ENCODE results near the gene TRIM3. TPM values are rescaled to one million over a fixed set of nuclear protein-coding genes. Genes with fewer than 3 reads are reported as not detected.

TRIM3 gene
- total RNA-seq, 1 experiment from 2014 or later: 23.7 TPM

DNA sequence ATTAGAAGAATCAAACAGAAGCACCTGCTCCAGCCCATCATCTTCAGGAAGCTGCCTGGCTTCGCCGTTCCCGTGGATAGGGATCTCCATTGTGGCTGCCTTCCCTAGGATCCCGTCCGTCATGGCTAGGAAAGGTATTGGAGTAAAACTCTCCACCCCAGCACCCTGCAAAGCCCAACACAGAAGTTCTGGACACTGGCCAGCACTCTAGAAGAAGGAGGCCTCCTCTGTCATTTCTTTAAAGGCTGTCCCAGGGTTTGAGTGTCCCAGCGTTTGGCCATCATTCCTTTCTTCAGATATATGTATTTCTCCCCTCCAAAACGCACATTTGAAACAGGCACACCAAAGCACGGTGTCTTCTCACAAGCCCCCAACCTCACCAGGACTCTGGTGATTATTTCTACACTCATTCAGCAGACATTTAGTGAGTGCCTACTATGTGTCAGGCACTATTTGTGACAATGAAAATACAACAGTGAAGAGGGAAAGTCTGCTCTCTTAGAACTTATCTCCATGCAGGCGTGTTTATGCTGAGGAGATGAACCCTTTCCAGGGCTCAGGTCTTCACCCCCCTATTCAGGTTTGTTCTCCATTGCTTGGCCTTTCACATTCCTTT lies 6.7 kb upstream of the TRIM3 start:
- no peak for DNase-seq (ENCODE audit: low read depth)

DNA sequence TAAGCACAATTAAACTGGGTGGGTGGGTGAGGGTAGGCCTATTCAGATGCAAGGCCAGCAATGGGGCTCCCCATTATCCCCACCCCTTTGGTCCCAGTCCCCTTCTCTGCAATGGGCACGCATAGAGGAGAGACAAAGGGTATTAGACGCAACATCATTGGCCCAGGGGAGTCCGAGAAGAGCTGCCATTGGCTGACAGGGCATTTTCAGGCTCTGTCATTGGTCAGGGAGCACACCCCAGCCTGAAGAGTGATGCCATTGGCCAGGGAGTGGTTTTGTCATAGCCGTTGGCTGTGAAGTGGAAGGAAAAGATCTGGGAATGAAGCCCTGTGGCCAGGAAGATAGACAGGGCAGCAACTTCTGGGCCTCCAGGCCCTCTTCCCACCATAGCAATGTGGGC lies 2.8 kb upstream of the TRIM3 start:
- no peak for DNase-seq (ENCODE audit: low read depth)

DNA sequence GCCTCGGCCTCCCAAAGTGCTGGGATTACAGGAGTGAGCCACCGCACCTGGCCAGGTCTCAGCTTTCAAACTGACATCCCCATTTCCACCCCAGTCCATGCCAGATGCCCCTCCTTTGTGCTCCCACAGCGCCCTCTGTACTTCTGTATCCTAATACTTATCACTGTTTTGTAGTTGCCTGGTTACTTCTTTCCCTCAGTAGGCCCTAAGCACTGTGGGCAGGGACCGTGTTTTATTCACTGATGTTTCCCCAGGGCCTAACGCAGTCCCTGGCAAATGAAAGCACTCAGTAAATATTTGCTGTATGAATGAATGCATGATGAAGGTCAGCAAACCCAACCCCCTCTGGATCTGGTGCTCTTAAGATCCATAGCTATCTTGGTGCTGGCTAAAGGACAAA lies 2.2 kb upstream of the TRIM3 start:
- no peak for DNase-seq (ENCODE audit: low read depth)

DNA sequence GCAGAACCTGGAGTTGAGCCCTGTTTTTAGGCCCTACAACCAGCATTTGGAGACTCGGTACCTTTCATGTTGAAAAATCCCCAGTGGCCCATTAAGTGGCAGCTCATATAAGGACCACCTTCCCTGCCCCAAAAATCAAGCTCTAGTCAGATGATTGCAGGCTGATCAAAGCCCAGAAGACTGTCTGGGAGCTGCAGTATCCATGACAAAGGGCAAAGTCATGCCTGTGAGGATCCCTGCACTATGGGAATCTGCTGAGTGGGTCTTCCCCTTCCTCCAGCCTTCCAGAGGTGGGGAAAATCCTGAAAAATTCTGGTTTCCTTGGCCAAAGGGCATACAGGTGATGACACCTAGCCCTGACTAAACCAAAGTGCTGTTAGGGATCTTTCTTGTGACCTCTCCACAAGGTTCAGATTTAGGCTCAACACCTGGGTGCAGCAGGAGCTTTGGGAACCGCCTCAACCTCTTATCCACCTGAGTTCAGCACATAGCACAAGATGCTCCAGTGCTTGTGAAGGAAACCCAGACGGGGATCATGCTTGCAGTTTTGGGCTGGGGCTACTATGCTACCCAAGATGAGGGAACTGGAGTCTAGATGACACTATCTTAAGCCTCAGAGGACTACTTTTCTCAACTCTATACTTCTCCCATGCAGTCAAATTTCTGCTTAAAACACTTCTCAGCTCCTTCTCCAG lies 1.2 kb upstream of the TRIM3 start:
- DNase-seq (ENCODE audit: low read depth): no peak

DNA sequence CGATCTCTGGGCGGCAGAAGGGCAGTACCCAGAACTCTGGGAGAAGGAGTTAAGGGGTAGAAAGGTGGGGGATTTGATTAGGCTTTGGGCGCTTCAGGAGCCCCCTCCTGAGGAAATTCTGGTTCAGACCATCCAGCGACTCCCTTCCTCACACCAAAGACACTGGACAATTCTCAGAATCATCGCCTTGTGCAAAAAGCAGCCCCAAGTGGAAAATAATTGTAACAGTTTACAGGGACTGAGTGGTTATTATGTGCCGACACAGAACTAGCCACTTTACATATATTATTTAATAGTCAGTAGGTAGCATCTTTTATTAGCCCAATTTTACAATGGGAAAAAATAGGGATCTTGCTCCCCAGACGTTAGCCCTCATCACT lies 662 bp upstream of the TRIM3 start:
- no peak for DNase-seq (ENCODE audit: low read depth)

DNA sequence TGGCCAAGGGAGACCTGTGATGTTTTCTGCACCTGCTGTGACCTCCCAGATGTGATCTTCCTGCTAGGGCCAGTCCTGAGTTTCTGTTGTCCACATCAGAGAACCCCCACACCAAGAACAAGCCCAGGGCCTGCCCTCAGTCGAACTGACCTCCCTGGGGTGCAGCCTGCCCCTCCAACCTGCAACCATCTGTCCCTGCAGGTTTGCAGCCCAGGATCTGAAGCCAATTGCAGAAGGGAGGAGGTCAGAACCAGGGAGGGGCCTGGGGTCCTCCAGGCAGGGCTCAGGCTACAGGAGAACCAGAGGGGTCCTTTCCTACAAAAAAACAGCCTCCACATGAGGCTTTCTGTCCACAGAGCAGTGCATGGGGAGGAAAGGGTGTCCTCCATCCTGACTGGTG lies 807 bp downstream of the TRIM3 start:
- no peak for DNase-seq (ENCODE audit: low read depth)

DNA sequence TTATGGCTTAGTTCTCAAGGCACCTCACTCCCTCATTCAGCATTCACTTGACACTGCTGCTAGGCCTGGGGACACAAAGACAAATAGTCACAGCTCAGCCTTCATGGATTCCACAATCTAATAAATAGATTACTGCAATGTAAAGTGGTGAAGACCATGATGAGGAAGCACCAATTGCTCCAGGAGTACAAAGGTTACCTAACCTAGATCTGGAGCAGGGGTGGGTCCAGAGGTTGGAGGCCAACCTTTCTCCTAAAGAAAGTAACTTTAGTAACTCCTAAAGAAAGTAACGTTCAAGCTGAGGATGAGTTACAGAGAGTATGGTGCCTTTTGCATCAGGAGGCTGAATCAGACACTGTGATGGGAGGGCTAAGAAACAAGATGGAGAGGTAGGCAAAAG lies 4.1 kb downstream of the TRIM3 start:
- DNase-seq (ENCODE audit: low read depth): no peak

DNA sequence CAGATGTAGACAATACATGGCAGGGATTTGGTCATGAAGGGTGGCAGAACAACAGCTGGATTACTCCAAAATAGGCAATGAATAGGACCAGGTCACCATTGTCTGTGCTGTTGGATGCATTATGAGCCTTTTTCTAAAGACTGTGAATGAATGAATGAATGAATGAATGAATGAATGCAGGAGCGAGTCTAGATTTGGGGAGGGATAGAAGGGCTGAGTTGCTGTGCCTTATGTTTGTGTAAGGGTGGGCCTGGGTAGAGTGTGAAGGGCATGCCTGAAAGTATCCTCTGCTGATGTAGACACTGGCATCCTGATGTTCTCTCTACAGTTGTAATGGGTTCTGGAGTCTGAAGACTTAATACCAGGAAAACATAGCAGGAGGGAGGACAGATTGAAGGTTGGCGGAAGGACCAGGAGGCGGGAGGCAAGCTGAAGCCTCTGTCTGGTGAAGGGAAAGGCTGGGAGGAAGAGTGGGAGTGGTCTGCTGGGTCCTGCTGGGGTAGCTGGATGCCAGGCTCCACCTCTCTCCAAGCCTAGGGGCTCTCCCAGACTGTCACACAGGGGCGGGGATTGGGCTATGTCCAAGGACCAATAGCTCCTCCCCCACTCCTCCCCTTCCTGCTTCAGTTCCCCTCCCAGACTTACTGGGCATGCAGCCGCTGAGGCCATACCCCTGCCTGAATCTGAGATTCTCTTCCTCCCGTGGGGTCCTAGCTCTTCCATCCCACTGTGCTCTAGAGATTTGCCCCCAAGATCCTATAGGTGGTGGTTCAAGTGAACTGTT lies 4.8 kb downstream of the TRIM3 start:
- DNase-seq (ENCODE audit: low read depth): peak; percentile 37

DNA sequence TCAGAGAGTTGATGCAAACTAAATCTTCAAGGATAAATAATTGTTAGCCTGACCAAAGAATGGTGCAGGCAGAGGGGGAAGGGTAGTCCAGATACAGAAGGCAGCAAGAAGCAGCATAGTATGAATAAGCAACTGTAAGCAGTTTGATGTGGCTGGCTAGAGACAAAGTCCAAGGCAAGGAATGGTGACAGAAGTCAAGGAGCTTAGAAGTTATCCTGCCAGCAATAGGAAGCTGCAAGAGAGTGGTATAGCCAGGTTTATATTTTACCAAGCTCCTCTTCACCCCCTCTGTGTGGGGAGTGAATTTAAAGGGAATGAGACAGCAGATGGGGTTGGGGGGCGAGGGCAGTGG lies 14.7 kb downstream of the TRIM3 start:
- DNase-seq (ENCODE audit: low read depth): no peak

DNA sequence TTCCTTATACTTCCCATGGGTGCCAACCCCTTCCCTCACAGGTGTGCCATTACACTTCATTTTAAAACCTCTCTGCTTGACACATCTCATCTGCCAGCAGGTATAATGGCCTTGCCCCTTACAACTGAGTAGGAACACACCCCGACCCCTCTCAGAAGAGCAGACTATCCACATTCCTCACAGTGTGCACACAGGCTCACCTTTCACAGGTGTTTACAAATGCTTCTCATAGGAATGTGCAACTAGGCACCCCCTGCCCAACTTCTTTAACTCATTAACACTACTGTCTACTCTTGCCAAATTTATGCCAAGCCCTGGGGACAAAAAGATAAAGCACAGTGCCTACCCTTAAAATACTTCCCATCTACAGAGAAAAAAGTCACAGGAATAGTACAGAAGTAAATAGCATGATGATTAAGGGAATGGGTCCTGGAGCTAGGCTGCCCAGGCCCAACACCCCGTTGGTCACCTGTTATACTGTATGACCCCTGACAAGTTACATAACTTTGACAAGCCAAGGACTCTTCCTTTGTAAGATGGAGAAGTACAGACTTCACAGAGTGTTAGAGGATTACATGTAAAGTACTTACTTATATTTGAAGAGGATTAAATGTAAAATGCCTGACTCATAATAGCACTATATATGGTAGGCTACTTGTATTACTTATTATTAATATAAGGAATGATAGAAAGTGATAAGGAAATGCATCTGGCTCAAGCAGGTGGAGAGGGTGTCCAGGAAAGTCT lies 15.2 kb downstream of the TRIM3 start:
- no peak for DNase-seq (ENCODE audit: low read depth)

DNA sequence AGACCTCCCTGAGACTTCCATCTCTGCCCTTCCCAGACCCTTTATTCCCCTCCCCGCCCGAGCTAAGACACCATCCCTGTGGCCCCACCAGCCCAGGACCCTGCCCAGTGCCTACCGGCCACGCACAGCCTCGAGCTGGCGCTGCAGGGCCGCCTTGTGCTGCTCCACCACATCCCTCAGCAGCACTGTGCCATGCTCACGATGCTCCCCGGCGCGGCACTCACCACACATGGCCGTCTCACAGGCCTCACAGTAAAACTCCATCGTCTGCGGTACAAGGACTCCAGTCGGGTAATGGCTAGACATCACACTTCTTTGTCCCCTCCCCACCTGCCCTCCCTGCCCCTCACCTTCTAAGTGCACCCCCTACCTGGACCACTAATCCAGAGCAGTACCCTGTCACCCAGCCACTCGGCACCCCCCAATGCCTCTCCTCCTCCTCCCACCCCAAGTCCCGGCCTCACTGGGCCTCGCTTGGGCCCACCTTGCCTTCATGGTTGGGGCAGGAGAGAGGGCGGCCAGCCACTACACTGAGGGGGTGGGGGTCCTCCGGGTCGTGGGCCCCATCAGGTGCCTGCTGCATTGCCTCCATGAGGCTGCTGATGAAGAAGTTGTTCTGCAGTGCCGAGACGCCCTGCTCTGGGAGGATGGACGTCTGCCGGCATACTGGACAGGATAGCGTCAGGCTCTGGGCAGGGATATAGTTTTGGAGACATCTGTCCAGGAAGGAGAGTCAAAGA lies 16.0 kb downstream of the TRIM3 start:
- DNase-seq (ENCODE audit: low read depth): no peak

DNA sequence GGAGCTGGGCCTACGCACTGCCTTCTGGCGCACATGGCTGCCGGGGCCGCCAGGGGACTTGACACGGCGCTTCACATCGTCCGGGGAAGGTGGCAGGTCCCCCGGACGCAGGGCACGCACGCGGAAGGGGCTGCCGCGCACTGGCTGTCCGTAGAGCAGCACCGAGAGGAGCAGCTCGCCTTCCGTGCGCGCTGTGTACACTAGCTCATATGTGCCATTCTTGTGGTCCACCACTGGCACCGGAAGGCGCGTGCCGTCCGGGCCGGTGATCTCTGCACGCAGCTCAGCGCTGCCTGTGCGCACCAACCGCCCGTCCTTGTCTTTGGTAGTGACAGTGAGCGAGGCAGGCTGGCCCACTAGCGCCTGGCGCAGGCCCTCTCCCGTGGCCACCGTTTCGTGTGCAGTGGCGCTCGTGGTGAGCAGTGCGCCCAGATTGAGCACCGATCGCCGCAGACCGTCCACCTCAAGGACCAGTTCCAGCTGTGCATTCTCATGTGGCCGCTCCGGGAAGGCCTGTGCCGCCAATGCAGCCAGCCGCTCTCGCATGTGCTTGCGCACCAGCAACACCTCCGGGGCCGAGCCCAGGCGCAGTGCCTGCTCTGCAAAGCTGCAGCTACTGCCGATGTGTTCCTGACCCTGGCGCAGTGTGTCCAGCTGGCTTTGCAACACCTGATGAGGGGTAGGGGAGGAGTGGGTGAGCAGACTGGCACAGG lies 17.2 kb downstream of the TRIM3 start:
- DNase-seq (ENCODE audit: low read depth): no peak

DNA sequence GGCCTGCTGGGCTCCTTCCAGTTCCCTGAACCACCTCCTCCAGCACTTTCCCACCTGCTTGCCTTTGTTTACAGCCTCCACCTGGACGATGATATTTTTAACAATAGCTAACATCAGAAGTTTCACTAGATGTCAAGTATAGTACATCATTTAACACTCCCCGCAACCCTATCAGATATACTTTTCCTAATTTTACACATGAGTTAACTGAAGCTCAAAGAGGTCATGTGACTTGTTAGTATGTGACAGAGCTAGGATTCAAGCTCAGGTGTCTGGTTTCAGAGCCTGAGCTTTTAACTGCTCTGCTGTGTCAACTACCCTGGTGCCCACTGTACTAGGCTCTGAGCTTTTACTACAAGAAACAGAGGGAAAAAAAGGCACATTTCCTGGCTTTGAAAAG lies 18.7 kb downstream of the TRIM3 start:
- DNase-seq (ENCODE audit: low read depth): no peak

DNA sequence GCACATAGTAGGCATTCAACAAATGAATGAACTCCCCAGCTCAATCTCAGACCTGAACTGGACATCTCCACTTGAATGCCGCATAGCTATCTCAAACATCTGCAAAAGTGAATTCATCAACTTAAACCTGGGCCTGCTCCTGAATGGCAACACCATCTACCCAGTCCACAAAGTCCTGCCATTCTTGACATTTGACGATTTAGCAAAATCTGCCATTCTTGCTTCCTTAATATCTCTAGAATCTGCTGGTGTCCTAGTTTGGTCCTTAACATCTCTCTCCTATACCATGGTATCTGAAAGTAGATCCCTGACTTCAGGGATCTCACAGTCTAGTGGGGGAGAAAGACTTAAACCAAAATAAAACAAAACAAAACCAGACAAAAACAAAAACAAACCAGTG lies 20.6 kb downstream of the TRIM3 start:
- no peak for DNase-seq (ENCODE audit: low read depth)

DNA sequence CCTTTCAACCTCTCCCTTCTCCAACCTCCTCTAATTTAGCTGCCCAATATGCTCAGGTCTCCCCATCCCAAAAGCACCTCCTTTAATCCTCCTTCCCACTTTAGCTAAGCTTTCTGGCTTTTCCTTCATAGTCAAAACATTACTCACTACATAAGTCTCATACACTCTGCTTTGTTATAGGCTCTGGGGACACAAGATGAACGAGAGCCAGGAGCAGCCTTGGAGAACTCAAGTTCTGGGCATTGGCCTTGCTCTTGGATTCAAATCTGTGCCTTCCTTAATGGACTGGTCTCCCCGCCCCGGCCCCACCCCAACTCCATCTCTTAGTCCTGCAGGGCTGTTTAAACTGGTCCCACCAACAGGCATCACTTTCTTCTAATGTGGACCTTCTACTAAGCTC lies 21.5 kb downstream of the TRIM3 start:
- DNase-seq (ENCODE audit: low read depth): peak; percentile 30

DNA sequence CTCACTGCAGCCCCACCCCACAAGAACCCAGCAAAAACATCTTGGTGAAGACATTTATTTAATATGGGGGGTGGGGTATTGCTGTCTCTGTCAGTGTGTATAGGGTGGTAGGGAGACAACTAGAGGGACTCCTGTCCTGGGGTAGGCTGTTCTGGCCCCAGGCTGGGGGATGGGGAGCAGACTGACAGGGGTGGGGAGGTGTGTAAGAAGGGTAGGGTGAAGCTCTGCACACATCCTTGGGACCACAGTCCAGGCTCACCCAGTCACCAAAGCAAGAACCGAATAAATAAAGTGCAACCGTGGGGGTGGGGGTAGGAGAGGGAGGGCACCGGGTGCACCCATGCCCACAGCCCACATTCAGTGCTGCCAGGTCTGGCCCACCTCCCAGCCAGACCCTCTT lies 25.2 kb downstream of the TRIM3 start:
- DNase-seq (ENCODE audit: low read depth): no peak

DNA sequence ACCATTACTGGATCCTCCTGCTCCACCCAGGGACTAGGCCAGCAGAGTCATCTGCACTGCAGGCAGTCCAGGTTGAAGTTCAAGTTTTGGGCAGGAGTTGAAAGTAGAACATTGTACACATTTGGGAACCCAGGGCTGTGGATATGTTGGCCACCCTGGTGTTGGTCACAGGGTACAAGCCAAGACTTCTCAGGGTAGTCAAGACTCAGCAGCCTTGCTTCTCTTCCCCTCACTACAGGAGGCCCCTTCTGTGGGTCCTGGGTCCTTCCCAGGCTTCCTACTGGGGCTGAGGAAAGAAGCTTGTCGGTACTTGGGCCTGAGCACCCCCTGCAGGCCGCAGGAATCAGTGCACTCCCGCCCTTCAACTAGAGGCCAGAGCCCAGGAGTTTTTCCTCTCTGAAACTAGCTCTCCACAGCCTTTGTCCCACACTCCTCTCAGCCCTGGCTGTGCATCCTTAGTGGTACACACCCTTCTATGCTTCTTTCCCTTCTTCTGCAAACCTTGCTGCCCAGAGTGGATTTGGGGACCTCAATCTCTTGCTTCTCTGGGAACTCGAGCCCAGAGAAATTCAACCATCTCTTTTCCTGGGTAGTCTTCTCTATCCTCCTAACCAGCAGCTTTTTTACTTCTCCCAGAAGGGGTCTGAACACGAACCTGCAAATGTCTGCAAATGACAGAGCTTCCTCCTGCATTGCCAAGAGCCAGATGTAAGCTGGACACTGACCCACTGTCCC lies 30.3 kb downstream of the TRIM3 start:
- peak; percentile 38 for DNase-seq (ENCODE audit: low read depth)

DNA sequence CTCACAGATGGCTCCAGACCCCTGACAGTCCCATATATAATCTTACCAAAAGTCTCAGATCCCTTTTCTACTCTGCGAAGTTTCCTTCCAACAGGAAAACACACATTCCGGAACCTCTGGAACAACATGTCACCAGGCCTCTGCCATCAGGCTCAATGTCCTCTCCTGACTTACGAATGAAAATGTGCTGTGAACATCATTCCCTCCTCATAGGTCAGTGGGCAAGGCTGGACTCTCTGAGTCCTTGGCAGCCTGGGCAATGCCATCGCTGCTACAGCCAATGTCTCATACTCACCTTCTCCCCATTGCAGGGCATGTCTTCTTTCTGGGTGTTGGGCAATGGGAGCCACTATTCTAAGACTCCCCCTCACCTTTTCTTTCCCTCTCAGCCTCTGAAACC lies 31.3 kb downstream of the TRIM3 start:
- DNase-seq (ENCODE audit: low read depth): no peak

DNA sequence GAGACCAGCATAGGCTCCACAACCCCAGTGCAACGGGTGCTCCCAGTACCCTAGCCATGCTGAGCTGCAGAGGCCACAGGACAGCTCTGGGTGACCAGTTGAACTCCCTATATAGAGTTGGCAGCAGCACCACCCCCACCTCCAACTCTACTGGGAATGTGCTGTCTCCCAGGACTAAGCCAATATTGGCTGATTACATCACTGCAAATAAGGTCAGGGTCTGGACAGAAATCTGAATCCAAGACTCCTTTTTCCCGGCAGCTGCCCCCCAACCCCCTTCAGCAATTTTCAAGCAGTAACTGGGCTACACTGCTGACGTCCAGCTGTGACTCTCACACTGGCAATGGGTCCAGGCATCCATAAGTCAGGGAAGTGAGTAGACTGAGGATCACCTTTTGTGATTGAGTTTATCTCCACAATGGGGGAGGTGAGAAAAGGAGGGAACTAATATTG lies 32.8 kb downstream of the TRIM3 start, which contains the start of gene HPX:
HPX (minus strand) TSS at position 82 of the 453 bp plus-strand sequence; CDS start at position 58, 24 bp downstream.
- DNase-seq (ENCODE audit: low read depth): no peak

DNA sequence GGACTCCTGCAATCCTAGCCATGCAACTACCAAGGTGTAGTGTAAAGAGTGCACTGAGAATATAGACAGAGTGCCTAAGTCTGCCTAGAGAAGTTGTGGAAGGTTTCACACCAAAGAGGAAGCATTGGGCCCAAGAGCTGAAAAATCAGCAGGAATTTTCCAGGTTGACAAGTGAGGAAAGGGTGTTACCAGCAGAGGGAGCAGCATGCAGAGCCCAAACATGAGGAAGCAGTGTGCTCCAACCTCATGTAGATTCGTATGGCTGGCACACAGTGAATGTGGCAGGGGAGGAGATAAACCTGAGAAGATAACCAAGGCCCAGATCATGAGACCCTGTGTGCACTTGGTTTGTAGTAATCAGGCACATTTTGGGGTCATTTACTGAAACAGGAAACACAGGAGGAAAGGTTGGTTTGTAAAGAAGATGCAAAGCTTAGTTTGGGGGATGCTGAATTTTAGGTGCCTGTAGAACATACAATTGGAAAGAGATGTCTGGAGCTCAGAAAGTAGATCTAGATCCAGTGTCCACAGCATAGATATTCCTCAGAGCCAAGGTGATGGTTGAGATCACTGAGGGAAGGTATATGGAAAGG lies 34.7 kb downstream of the TRIM3 start:
- peak; percentile 46 for DNase-seq (ENCODE audit: low read depth)
